GM12878 (cell line): ENCODE measurements around the gene ADCK1. TPM values are rescaled to one million over a fixed set of nuclear protein-coding genes. Genes with fewer than 3 reads are reported as not detected.

Experiments
- ATAC-seq: fragments of 200-7000 bp; cut with Tn5 transposase; 3 replicates; pipeline ENCODE4 v1.9.1; 2020; ENCODE audit warnings: mild to moderate bottlenecking, moderate library complexity
- BruUV-seq: library from RNA; stranded (reverse); fragments of 400-500 nt; replicated peaks from 2 replicates; lab custom pipeline; 2021; lab: Mats Ljungman, UMichigan
- CTCF ChIA-PET: fragments of 300-600 bp; sonication (Branson Sonifier 250); formaldehyde crosslinking; extraction: SDS; loops from one replicate; lab custom pipeline; 2021; ENCODE audit warnings: inconsistent platforms; lab: Yijun Ruan, JAX
- POLR2A ChIA-PET: fragments of 350-600 bp; formaldehyde crosslinking; extraction: SDS; loops from one replicate; lab custom pipeline; 2021; ENCODE audit warnings: inconsistent platforms; lab: Charles Lee
- RAD21 ChIA-PET: fragments of 300-600 bp; sonication (Branson Sonifier 250); formaldehyde crosslinking; loops from one replicate; lab custom pipeline; 2023; ENCODE audit warnings: antibody characterized with exemption; ENCODE audit not compliant: unreplicated experiment; lab: Charles Lee
- SMC1A ChIA-PET: fragments of 300-600 bp; sonication (Branson Sonifier 250); formaldehyde crosslinking; loops from one replicate; lab custom pipeline; 2023; ENCODE audit not compliant: unreplicated experiment, uncharacterized antibody; lab: Charles Lee
- DNase-seq: peaks from one replicate; pipeline ENCODE4 v3.0.0-alpha.2; 2011; ENCODE audit warnings: low read depth, low spot score
- FAIRE-seq: peaks from 3 replicates; lab custom pipeline; 2011; peaks lifted over from hg19 to GRCh38; lab: Jason Lieb, UNC
- H2AFZ ChIP-seq: 2 replicates; pipeline ENCODE4 v1.6.0; 2011; ENCODE audit warnings: low read depth, low read length, control low read depth; ENCODE audit not compliant: control insufficient read depth
- H3K27ac ChIP-seq: 2 replicates; pipeline ENCODE4 v1.5.1; 2011; ENCODE audit warnings: control low read depth; ENCODE audit not compliant: control insufficient read depth, insufficient read depth
- H3K27me3 ChIP-seq, 2 experiments: replicated peaks in 1 of 2; 2 replicates each; pipeline versions ENCODE4 v1.6.0 to v1.6.1; 2011; ENCODE audit warnings: low read length in 1 of 2; ENCODE audit not compliant: control insufficient read depth in 2 of 2, insufficient read depth in 2 of 2
- H3K36me3 ChIP-seq, 2 experiments: 2 replicates each; pipeline ENCODE4 v1.5.1; 2011; ENCODE audit warnings: low read length in 1 of 2; ENCODE audit not compliant: control insufficient read depth in 2 of 2, insufficient read depth in 2 of 2
- H3K4me1 ChIP-seq: 2 replicates; pipeline ENCODE4 v1.6.1; 2011; ENCODE audit warnings: mild to moderate bottlenecking, low read length, moderate library complexity, mixed read lengths; ENCODE audit not compliant: control insufficient read depth, insufficient read depth
- H3K4me2 ChIP-seq: 2 replicates; pipeline ENCODE4 v1.6.0; 2011; ENCODE audit warnings: control low read depth; ENCODE audit not compliant: control insufficient read depth, insufficient read depth
- H3K4me3 ChIP-seq: fragments of 200-600 bp; sonication (generic); 2 replicates; pipeline ENCODE4 v1.5.1; 2016
- H3K79me2 ChIP-seq: 2 replicates; pipeline ENCODE4 v1.6.0; 2011; ENCODE audit warnings: low read length; ENCODE audit not compliant: control insufficient read depth, insufficient read depth
- H3K9ac ChIP-seq: 2 replicates; pipeline ENCODE4 v1.8.0; 2011; ENCODE audit warnings: low read length, control low read depth, mixed read lengths; ENCODE audit not compliant: control insufficient read depth, insufficient read depth
- H3K9me3 ChIP-seq: replicated peaks from 3 replicates; pipeline ENCODE4 v1.5.1; 2011; ENCODE audit warnings: mild to moderate bottlenecking, low read length; ENCODE audit not compliant: control insufficient read depth, insufficient read depth
- H4K20me1 ChIP-seq: 2 replicates; pipeline ENCODE4 v1.6.0; 2011; ENCODE audit not compliant: control insufficient read depth, insufficient read depth
- BHLHE40 ChIP-seq, 2 experiments: fragments of 450-650 bp in 1 of 2; IDR thresholded peaks; 2 replicates each; pipeline ENCODE4 v1.6.1; 2011 to 2017; ENCODE audit warnings: low read depth in 2 of 2, borderline replicate concordance in 1 of 2, improper control_type of control experiment in 1 of 2, low read length in 1 of 2, mild to moderate bottlenecking in 1 of 2
- HDAC2 ChIP-seq: fragments of 200-600 bp; sonication (generic); IDR thresholded peaks from 2 replicates; pipeline ENCODE4 v1.6.1; 2017
- HDGF ChIP-seq: fragments of 450-650 bp; IDR thresholded peaks from 2 replicates; pipeline ENCODE4 v1.6.1; 2016; ENCODE audit warnings: antibody characterized with exemption
- MLLT1 ChIP-seq: fragments of 450-650 bp; IDR thresholded peaks from 2 replicates; pipeline ENCODE4 v1.6.1; 2016; ENCODE audit warnings: mild to moderate bottlenecking
- MTA2 ChIP-seq: fragments of 450-650 bp; IDR thresholded peaks from 2 replicates; pipeline ENCODE4 v1.6.1; 2016; ENCODE audit warnings: low read depth, mild to moderate bottlenecking, moderate library complexity
- NFIC ChIP-seq: IDR thresholded peaks from 2 replicates; pipeline ENCODE4 v1.6.1; 2012; ENCODE audit warnings: low read depth, mild to moderate bottlenecking, inconsistent platforms, low read length, moderate library complexity
- PAX8 ChIP-seq: fragments of 450-650 bp; IDR thresholded peaks from 2 replicates; pipeline ENCODE4 v1.6.1; 2017; ENCODE audit warnings: mild to moderate bottlenecking, moderate library complexity
- PML ChIP-seq: IDR thresholded peaks from 2 replicates; pipeline ENCODE4 v1.6.1; 2012; ENCODE audit warnings: low read length, inconsistent platforms
- SREBF2 ChIP-seq: IDR thresholded peaks from 2 replicates; pipeline ENCODE4 v1.6.1; 2012; ENCODE audit warnings: mild to moderate bottlenecking, low read length
- SRF ChIP-seq, 2 experiments: IDR thresholded peaks; 2 replicates each; pipeline ENCODE4 v1.6.1; 2011; ENCODE audit warnings: low read depth in 2 of 2, low read length in 2 of 2, mild to moderate bottlenecking in 1 of 2, moderate library complexity in 1 of 2
- TCF3 ChIP-seq: IDR thresholded peaks from 2 replicates; pipeline ENCODE4 v1.6.1; 2012; ENCODE audit warnings: low read depth, mild to moderate bottlenecking, low read length, borderline replicate concordance; ENCODE audit not compliant: insufficient read depth
- WGBS: methylation state at CpG from one replicate; pipeline ENCODE4 v1.1.6; 2016; ENCODE audit warnings: low lambda C conversion rate; ENCODE audit not compliant: insufficient replicate concordance, insufficient coverage; ENCODE audit errors: missing lambda C conversion rate; 5-methylcytosine and 5-hydroxymethylcytosine counted together
- in situ Hi-C: fragments of 300-500 bp; cut with MboI; formaldehyde crosslinking; loops from 9 replicates; pipeline ENCODE4 v1.14.3; 2018; ENCODE audit warnings: mixed read lengths
- intact Hi-C: fragments of 100-400 bp; cut with micrococcal nuclease; formaldehyde crosslinking; loops from one replicate; pipeline ENCODE4 v1.14.2; 2022; ENCODE audit not compliant: unreplicated experiment
- polyA plus RNA-seq, 11 experiments: library from polyadenylated mRNA; depleted of rRNA in 4 of 11; unstranded in 6 of 11; stranded (reverse) in 5 of 11; fragments of >200 nt; fragmentation: Nextera tagmentation in 4 of 11; fragmentation: Illumina TruSeq in 1 of 11; extraction: Ambion mirVana in 4 of 11; extraction: Trizol in 1 of 11; gene quantifications; 1 replicate in 1 of 11; 2 replicates in 10 of 11; pipeline versions ENCODE4 v1.2.1 to v1.2.3, GENCODE V29; 2011 to 2016; ENCODE audit warnings: inconsistent platforms in 2 of 11, missing spikeins in 2 of 11, low read depth in 1 of 11
- total RNA-seq, 4 experiments: library from RNA; depleted of rRNA in 3 of 4; stranded (reverse); fragments of >200 nt in 3 of 4; fragmentation: Illumina TruSeq in 1 of 4; extraction: Trizol in 1 of 4; gene quantifications; 2 replicates each; pipeline versions ENCODE4 v1.2.1 to v1.2.3, GENCODE V29; 2013 to 2021
- TF ChIP-seq, protein P1 (sequence below): IDR thresholded peaks from 2 replicates; pipeline ENCODE4 v1.6.1; 2011; ENCODE audit warnings: borderline replicate concordance, low read depth, mild to moderate bottlenecking, moderate library complexity, mixed read lengths, low read length; ENCODE audit not compliant: insufficient read depth; ENCODE audit errors: extremely low read length

The ADCK1 gene
- total and polyA plus RNA-seq, 10 of the 15 experiments (the other 5 are each of a cell fraction or from before 2014, with no cell fraction given): 3.3 to 8.5 (median 5.1) TPM

GRCh38 chr14:77844802-77845201 is 44.9 kb downstream of the ADCK1 start:
- in situ Hi-C loops: no loop called here
- no peaks in the 10 kb centered on the region; the same call in 1 of the 2 replicates for H3K4me1 ChIP-seq

GRCh38 chr14:77848031-77848430 is 48.1 kb downstream of the ADCK1 start:
- intact Hi-C loops (no loop called here), in situ Hi-C loops (no loop called here)
- ATAC-seq (no peak), FAIRE-seq (no peak), DNase-seq (no peak)
- Histone ChIP-seq H3K27me3 (no peaks in the 10 kb centered on the region), H3K36me3 (no peaks in the 10 kb centered on the region), H3K4me2 (no peak overlapping the region), H3K9me3 (no peaks in the 10 kb centered on the region), H3K4me1 (no peaks in the 10 kb centered on the region; the same call in 1 of the 2 replicates), H3K4me3 (no peak overlapping the region), H4K20me1 (no peaks in the 10 kb centered on the region), H2AFZ (no peak overlapping the region), H3K79me2 (no peaks in the 10 kb centered on the region), H3K27ac (no peak overlapping the region), H3K9ac (no peak overlapping the region)
- no peak for TF ChIP-seq HDAC2
- no peak for TF ChIP-seq HDGF
- TF ChIP-seq, protein P1, sequence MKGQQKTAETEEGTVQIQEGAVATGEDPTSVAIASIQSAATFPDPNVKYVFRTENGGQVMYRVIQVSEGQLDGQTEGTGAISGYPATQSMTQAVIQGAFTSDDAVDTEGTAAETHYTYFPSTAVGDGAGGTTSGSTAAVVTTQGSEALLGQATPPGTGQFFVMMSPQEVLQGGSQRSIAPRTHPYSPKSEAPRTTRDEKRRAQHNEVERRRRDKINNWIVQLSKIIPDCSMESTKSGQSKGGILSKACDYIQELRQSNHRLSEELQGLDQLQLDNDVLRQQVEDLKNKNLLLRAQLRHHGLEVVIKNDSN: no peak
- no peak for TF ChIP-seq PAX8
- no peak for TF ChIP-seq TCF3
- TF ChIP-seq PML: no peak
- no peak for TF ChIP-seq NFIC
- no peak for TF ChIP-seq BHLHE40 (IDR thresholded peaks at IDR 0.05; ENCODE audit: borderline replicate concordance in 1 of 2, low read depth in 2 of 2, low read length in 1 of 2)
- TF ChIP-seq SREBF2: no peak
- WGBS: 64% methylated on average over 3 of the region's 3 CpGs
- SMC1A ChIA-PET: no interaction called here
- POLR2A ChIA-PET: no interaction called here
- CTCF ChIA-PET: interaction anchor here (1.5 kb wide), 1 partner anchor 15 kb away, joined by 4 read pairs; no protein-coding TSS in a partner anchor
- RAD21 ChIA-PET: no interaction called here
- BruUV-seq: no TSS peak

More at GRCh38 chr14:77844802-77845201, 44.9 kb downstream of the ADCK1 start:
- ChIA-PET CTCF (interaction anchor here (1.5 kb wide), 1 partner anchor 11 kb away, joined by 3 read pairs; no protein-coding TSS in a partner anchor), POLR2A (no interaction called here)
- BruUV-seq: no TSS peak
- Histone ChIP-seq H3K4me3 (no peak overlapping the region), H3K79me2 (no peaks in the 10 kb centered on the region), H2AFZ (no peak overlapping the region), H3K9ac (no peak overlapping the region), H3K27ac (no peak overlapping the region), H3K27me3 (no peaks in the 10 kb centered on the region), H4K20me1 (no peaks in the 10 kb centered on the region)
- FAIRE-seq: no peak
- no peak for ATAC-seq
- no peak for TF ChIP-seq MTA2
- TF ChIP-seq MLLT1: peak; percentile 60; the same call in 1 of the 2 replicates
- peak in 1 of 2 experiments; percentile 69; a peak in 1 of 4 replicates for TF ChIP-seq SRF (IDR thresholded peaks at IDR 0.05; ENCODE audit: low read depth in 2 of 2, low read length in 2 of 2)
- TF ChIP-seq, all 136 proteins: peak for 2
- ChIA-PET SMC1A (interaction anchor here (1.3 kb wide), 1 partner anchor 22 kb away, joined by 3 read pairs; no protein-coding TSS in a partner anchor), RAD21 (no interaction called here)
- H3K4me2 ChIP-seq: no peak overlapping the region
- intact Hi-C loops: no loop called here
- H3K9me3 ChIP-seq: no peaks in the 10 kb centered on the region
- 58% methylated on average over 4 of the region's 4 CpGs for WGBS
- DNase-seq: no peak
- no peaks in the 10 kb centered on the region for H3K36me3 ChIP-seq
